Fibroblast of mammary gland (primary cell): Measurements from ENCODE around the gene ITPKB.
"Not testable (repeated sequence)": the region's sequence is repeated elsewhere in the genome, so short reads cannot be mapped to it uniquely, and the experiment has no call there.

Source experiments
- DNase-seq: peaks from one replicate; pipeline ENCODE4 v3.0.0-alpha.2; 2010; ENCODE audit warnings: low read depth
- H3K4me3 ChIP-seq: 2 replicates; pipeline ENCODE4 v1.5.1; 2011; ENCODE audit warnings: low read depth, mild to moderate bottlenecking, low read length, moderate library complexity; ENCODE audit not compliant: control insufficient read depth
- CTCF ChIP-seq: conservative IDR thresholded peaks from 2 replicates; pipeline ENCODE4 v1.5.1; 2011; ENCODE audit warnings: low read depth, low read length, inconsistent platforms; ENCODE audit not compliant: control insufficient read depth, insufficient read depth

The ITPKB gene

GRCh38 chr1:226772446-226773139 lies 33.5 kb upstream of the ITPKB start:
- H3K4me3 ChIP-seq, result no peak overlapping the region
- no peak for DNase-seq
- no peak for TF ChIP-seq CTCF

GRCh38 chr1:226767170-226767569 lies 28.1 kb upstream of the ITPKB start:
- DNase-seq, H3K4me3 ChIP-seq: not testable (repeated sequence)

GRCh38 chr1:226766565-226766964 lies 27.5 kb upstream of the ITPKB start:
- no peak overlapping the region for H3K4me3 ChIP-seq
- no peak for TF ChIP-seq CTCF
- DNase-seq, result no peak

- no peak for DNase-seq
- TF ChIP-seq CTCF, result no peak
- H3K4me3 ChIP-seq, result no peak overlapping the region
Measured at GRCh38 chr1:226764533-226764932, 25.5 kb upstream of the ITPKB start.

GRCh38 chr1:226763905-226764264 lies 24.8 kb upstream of the ITPKB start:
- TF ChIP-seq CTCF, result no peak

GRCh38 chr1:226762988-226763904 lies 24.2 kb upstream of the ITPKB start:
- TF ChIP-seq CTCF, result no peak
- DNase-seq, result no peak

More at GRCh38 chr1:226763905-226764264, 24.8 kb upstream of the ITPKB start:
- no peak overlapping the region for H3K4me3 ChIP-seq
- DNase-seq, result peak; percentile 69

GRCh38 chr1:226762055-226762454 lies 23.0 kb upstream of the ITPKB start:
- no peak overlapping the region for H3K4me3 ChIP-seq
- DNase-seq, result no peak
- no peak for TF ChIP-seq CTCF

More at GRCh38 chr1:226762988-226763904, 24.2 kb upstream of the ITPKB start:
- H3K4me3 ChIP-seq, result no peak overlapping the region
